ENCODE results near the gene PDGFC.

DNA sequence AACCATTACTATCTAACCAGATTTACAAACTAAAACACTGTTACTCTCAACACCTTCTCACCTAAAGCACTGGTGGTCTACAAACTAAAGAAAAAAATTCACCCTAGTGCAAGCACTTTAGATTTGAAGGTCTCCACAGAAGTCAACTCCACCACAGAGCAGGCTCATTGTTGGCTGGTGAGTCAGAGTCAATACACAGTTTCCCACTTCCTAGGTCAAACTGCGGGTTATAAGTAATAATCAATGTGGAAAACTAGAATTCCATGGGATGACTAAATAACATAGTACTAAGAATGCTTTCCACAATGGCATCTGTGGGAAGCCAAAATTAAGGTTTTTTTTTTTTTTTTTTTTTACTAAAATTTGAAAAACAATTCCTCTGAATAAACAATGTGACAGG, 191.8 kb downstream of the PDGFC start:
- TF ChIP-seq, protein P1, sequence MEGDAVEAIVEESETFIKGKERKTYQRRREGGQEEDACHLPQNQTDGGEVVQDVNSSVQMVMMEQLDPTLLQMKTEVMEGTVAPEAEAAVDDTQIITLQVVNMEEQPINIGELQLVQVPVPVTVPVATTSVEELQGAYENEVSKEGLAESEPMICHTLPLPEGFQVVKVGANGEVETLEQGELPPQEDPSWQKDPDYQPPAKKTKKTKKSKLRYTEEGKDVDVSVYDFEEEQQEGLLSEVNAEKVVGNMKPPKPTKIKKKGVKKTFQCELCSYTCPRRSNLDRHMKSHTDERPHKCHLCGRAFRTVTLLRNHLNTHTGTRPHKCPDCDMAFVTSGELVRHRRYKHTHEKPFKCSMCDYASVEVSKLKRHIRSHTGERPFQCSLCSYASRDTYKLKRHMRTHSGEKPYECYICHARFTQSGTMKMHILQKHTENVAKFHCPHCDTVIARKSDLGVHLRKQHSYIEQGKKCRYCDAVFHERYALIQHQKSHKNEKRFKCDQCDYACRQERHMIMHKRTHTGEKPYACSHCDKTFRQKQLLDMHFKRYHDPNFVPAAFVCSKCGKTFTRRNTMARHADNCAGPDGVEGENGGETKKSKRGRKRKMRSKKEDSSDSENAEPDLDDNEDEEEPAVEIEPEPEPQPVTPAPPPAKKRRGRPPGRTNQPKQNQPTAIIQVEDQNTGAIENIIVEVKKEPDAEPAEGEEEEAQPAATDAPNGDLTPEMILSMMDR (IDR thresholded peaks at IDR 0.05; ENCODE audit: poor library complexity), result no peak
- no peak for TF ChIP-seq EZH2phosphoT487 (IDR thresholded peaks at IDR 0.05; ENCODE audit: low read depth, severe bottlenecking, unreplicated experiment)

Measured in hepatocyte (in vitro differentiated cells).